Measurements from ENCODE around the gene EFNA2.

The EFNA2 gene

GRCh38 chr19:1258707-1259205 lies 26.9 kb upstream of the EFNA2 start:
- DNase-seq (ENCODE audit: low read depth): no peak
- no peak overlapping the region for H3K4me3 ChIP-seq (ENCODE audit: low read length)
- no peak for TF ChIP-seq CTCF (conservative IDR thresholded peaks at IDR 0.05; ENCODE audit: low read depth, low read length)

- H3K4me3 ChIP-seq (ENCODE audit: low read length): no peak overlapping the region
- no peak for DNase-seq (ENCODE audit: low read depth)
- TF ChIP-seq CTCF (conservative IDR thresholded peaks at IDR 0.05; ENCODE audit: low read depth, low read length): no peak
These were observed 26.3 kb upstream of the EFNA2 start for GRCh38 chr19:1259206-1259875.

GRCh38 chr19:1259876-1260748 lies 25.6 kb upstream of the EFNA2 start:
- H3K4me3 ChIP-seq (ENCODE audit: low read length): peak overlapping the region; percentile 30
- no peak for DNase-seq (ENCODE audit: low read depth)
- TF ChIP-seq CTCF (conservative IDR thresholded peaks at IDR 0.05; ENCODE audit: low read depth, low read length): no peak

- no peak for TF ChIP-seq CTCF (conservative IDR thresholded peaks at IDR 0.05; ENCODE audit: low read depth, low read length)
- peak overlapping the region; percentile 60 for H3K4me3 ChIP-seq (ENCODE audit: low read length)
- DNase-seq (ENCODE audit: low read depth): peak; percentile 78
These were observed 24.7 kb upstream of the EFNA2 start for GRCh38 chr19:1260749-1261537.

GRCh38 chr19:1261538-1261797 lies 24.2 kb upstream of the EFNA2 start:
- peak overlapping the region; percentile 60 for H3K4me3 ChIP-seq (ENCODE audit: low read length)
- no peak for TF ChIP-seq CTCF (conservative IDR thresholded peaks at IDR 0.05; ENCODE audit: low read depth, low read length)
- no peak for DNase-seq (ENCODE audit: low read depth)

- no peak for DNase-seq (ENCODE audit: low read depth)
- TF ChIP-seq CTCF (conservative IDR thresholded peaks at IDR 0.05; ENCODE audit: low read depth, low read length): no peak
- peak overlapping the region; percentile 60 for H3K4me3 ChIP-seq (ENCODE audit: low read length)
These were observed 23.7 kb upstream of the EFNA2 start for GRCh38 chr19:1261798-1262622.

Data from retinal pigment epithelial cell (primary cell).